Smooth muscle cell (in vitro differentiated cells): ENCODE data around the gene POLR1A. TPM values are rescaled to one million over a fixed set of nuclear protein-coding genes. Genes with fewer than 3 reads are reported as not detected.

Experiments used
- DNase-seq: peaks from one replicate; lab custom pipeline; 2025; ENCODE audit not compliant: unreplicated experiment; lab: John Stamatoyannopoulos, UW
- H2AFZ ChIP-seq: fragments of 200-600 bp; sonication (generic); 2 replicates; pipeline ENCODE4 v1.6.0; 2016; ENCODE audit warnings: antibody characterized with exemption, low read depth, mild to moderate bottlenecking
- H3F3A ChIP-seq: fragments of 200-600 bp; sonication (generic); 2 replicates; pipeline ENCODE4 v1.6.0; 2017; ENCODE audit warnings: antibody characterized with exemption, low read depth
- H3K27ac ChIP-seq: fragments of 200-600 bp; sonication (generic); 2 replicates; pipeline ENCODE4 v1.5.1; 2016; ENCODE audit warnings: low read depth, mild to moderate bottlenecking
- H3K27me3 ChIP-seq: fragments of 200-600 bp; sonication (generic); 2 replicates; pipeline ENCODE4 v1.6.1; 2016; ENCODE audit warnings: low read depth, mild to moderate bottlenecking
- H3K36me3 ChIP-seq: fragments of 200-600 bp; sonication (generic); 2 replicates; pipeline ENCODE4 v1.5.1; 2016; ENCODE audit warnings: low read depth
- H3K4me1 ChIP-seq: fragments of 200-600 bp; sonication (generic); 2 replicates; pipeline ENCODE4 v1.5.1; 2016; ENCODE audit warnings: low read depth
- H3K4me2 ChIP-seq: fragments of 200-600 bp; sonication (generic); 2 replicates; pipeline ENCODE4 v1.6.0; 2016; ENCODE audit warnings: mild to moderate bottlenecking
- H3K4me3 ChIP-seq: fragments of 200-600 bp; sonication (generic); 2 replicates; pipeline ENCODE4 v1.5.1; 2016; ENCODE audit warnings: mild to moderate bottlenecking
- H3K79me2 ChIP-seq: fragments of 200-600 bp; sonication (generic); 2 replicates; pipeline ENCODE4 v1.6.0; 2016; ENCODE audit warnings: low read depth, mild to moderate bottlenecking
- H3K9ac ChIP-seq: fragments of 200-600 bp; sonication (generic); 2 replicates; pipeline ENCODE4 v1.6.0; 2016; ENCODE audit warnings: low read depth
- H3K9me3 ChIP-seq: fragments of 200-600 bp; sonication (generic); replicated peaks from 2 replicates; pipeline ENCODE4 v1.5.1; 2016; ENCODE audit warnings: low read depth
- H4K20me1 ChIP-seq: fragments of 200-600 bp; sonication (generic); 2 replicates; pipeline ENCODE4 v1.6.0; 2016; ENCODE audit warnings: low read depth
- polyA plus RNA-seq: library from polyadenylated mRNA; unstranded; fragments of >200 nt; fragmentation: Nextera tagmentation; extraction: Ambion mirVana; gene quantifications from 2 replicates; pipeline ENCODE4 v1.2.1, GENCODE V29; 2016
- small RNA-seq: library from RNA; depleted of rRNA; stranded (forward); fragments of <200 nt; gene quantifications from one replicate; pipeline ENCODE3, GENCODE V24; 2014
- total RNA-seq: library from RNA; depleted of rRNA; stranded (reverse); fragments of >200 nt; gene quantifications from 2 replicates; pipeline ENCODE4 v1.2.3, GENCODE V29; 2014
- TF ChIP-seq, protein P1 (sequence below): fragments of 200-600 bp; sonication (generic); IDR thresholded peaks from 2 replicates; pipeline ENCODE4 v1.5.1; 2017; ENCODE audit warnings: borderline replicate concordance, mild to moderate bottlenecking, antibody characterized with exemption; ENCODE audit not compliant: insufficient read depth, poor library complexity, severe bottlenecking

POLR1A gene
- total and polyA plus RNA-seq, 2 experiments from 2014 or later, result 4.9 to 20.8 TPM

DNA sequence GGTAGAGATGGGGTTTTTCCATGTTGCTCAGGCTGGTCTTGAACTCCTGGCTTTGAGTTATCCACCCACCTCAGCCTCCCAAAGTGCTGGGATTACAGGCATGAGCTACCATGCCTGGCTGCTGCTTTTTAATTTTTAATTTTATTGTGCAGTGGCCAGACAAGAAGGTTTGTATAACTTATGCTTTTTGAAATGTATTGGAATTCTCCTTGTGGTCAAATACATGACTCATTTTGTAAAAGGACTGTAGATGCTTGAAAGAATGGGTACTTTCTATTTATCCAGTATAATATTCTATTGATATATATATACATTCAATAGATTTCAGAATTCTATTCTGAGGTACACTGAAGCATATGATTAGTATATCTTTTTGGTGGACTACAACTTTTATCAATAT lies 134.3 kb downstream of the POLR1A start:
- TF ChIP-seq, protein P1, sequence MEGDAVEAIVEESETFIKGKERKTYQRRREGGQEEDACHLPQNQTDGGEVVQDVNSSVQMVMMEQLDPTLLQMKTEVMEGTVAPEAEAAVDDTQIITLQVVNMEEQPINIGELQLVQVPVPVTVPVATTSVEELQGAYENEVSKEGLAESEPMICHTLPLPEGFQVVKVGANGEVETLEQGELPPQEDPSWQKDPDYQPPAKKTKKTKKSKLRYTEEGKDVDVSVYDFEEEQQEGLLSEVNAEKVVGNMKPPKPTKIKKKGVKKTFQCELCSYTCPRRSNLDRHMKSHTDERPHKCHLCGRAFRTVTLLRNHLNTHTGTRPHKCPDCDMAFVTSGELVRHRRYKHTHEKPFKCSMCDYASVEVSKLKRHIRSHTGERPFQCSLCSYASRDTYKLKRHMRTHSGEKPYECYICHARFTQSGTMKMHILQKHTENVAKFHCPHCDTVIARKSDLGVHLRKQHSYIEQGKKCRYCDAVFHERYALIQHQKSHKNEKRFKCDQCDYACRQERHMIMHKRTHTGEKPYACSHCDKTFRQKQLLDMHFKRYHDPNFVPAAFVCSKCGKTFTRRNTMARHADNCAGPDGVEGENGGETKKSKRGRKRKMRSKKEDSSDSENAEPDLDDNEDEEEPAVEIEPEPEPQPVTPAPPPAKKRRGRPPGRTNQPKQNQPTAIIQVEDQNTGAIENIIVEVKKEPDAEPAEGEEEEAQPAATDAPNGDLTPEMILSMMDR, result no peak
- Histone ChIP-seq H3K4me1 (no peaks in the 10 kb centered on the region), H3K27ac (no peak overlapping the region), H3K9me3 (no peaks in the 10 kb centered on the region), H3K4me3 (no peak overlapping the region), H3F3A (no peaks in the 10 kb centered on the region), H3K4me2 (no peak overlapping the region), H3K27me3 (no peaks in the 10 kb centered on the region), H3K79me2 (no peaks in the 10 kb centered on the region), H3K9ac (no peak overlapping the region), H4K20me1 (no peaks in the 10 kb centered on the region), H2AFZ (no peak overlapping the region), H3K36me3 (no peaks in the 10 kb centered on the region)
- no peak for DNase-seq

Small RNAs within 50 kb of the gene (small RNA-seq; reads per million reads assigned to genes)
- gene SNORD94, result 621 reads per million, percentile 99 among the genes with 10 or more reads in this experiment

Other genes with a start within 250 kb of the POLR1A start
- gene ST3GAL5, start 216.9 kb downstream of the POLR1A start, total RNA-seq, result 21.3 and 26.4 TPM in 2 replicates
- 10.9 and 12.3 TPM in 2 replicates for gene ST3GAL5, start 216.9 kb downstream of the POLR1A start, polyA plus RNA-seq
- 78.7 and 147 TPM in 2 replicates for gene PTCD3, start 349 bp upstream of the POLR1A start, total RNA-seq
- 42.2 and 58.7 TPM in 2 replicates for gene PTCD3, start 349 bp upstream of the POLR1A start, polyA plus RNA-seq
- 66.4 and 71.1 TPM in 2 replicates for gene IMMT, start 89.6 kb upstream of the POLR1A start, total RNA-seq
- gene IMMT, start 89.6 kb upstream of the POLR1A start, polyA plus RNA-seq, result 74.5 and 77.2 TPM in 2 replicates
- gene MRPL35, start 93.6 kb upstream of the POLR1A start, total RNA-seq, result 37.6 and 49.0 TPM in 2 replicates
- gene MRPL35, start 93.6 kb upstream of the POLR1A start, polyA plus RNA-seq, result 27.9 and 31.9 TPM in 2 replicates
- 0.13 TPM in 1 of 2 replicates, not detected in the other for gene REEP1, start 231.7 kb upstream of the POLR1A start, total RNA-seq
- not detected in 2 replicates for gene REEP1, start 231.7 kb upstream of the POLR1A start, polyA plus RNA-seq